GM21825 (cell line): Measurements from ENCODE around the gene C16orf89.
"Not testable (repeated sequence)": the region's sequence is repeated elsewhere in the genome, so short reads cannot be mapped to it uniquely, and the experiment has no call there.

Source experiments
- ATAC-seq: cut with Tn5 transposase; IDR thresholded peaks from one replicate; pipeline ENCODE4 v1.9.1; 2021; ENCODE audit warnings: mild to moderate bottlenecking, moderate library complexity; ENCODE audit not compliant: unreplicated experiment

C16orf89 gene

GRCh38 chr16:5062051-5062450 lies 3.7 kb downstream of the C16orf89 start:
- no peak for ATAC-seq

- no peak for ATAC-seq
Measured at GRCh38 chr16:5060073-5060641, 5.6 kb downstream of the C16orf89 start.

- ATAC-seq, result no peak
Measured at GRCh38 chr16:5059386-5060072, 6.2 kb downstream of the C16orf89 start.

GRCh38 chr16:5058476-5058875 lies 7.3 kb downstream of the C16orf89 start:
- ATAC-seq, result no peak

- peak; percentile 50 for ATAC-seq
Measured at GRCh38 chr16:5056352-5056751, 9.4 kb downstream of the C16orf89 start.

GRCh38 chr16:5054876-5055865 lies 10.6 kb downstream of the C16orf89 start:
- no peak for ATAC-seq

GRCh38 chr16:5046914-5047313 lies 18.8 kb downstream of the C16orf89 start:
- no peak for ATAC-seq

GRCh38 chr16:5045499-5046115 lies 20.1 kb downstream of the C16orf89 start:
- ATAC-seq, result no peak

- not testable (repeated sequence) for ATAC-seq
Measured at GRCh38 chr16:5044581-5044980, 21.2 kb downstream of the C16orf89 start.

- no peak for ATAC-seq
Measured at GRCh38 chr16:5044011-5044540, 21.7 kb downstream of the C16orf89 start.

GRCh38 chr16:5042574-5043171 lies 23.1 kb downstream of the C16orf89 start:
- no peak for ATAC-seq

GRCh38 chr16:5041600-5042133 lies 24.1 kb downstream of the C16orf89 start:
- peak; percentile 60 for ATAC-seq

GRCh38 chr16:5040451-5040850 lies 25.3 kb downstream of the C16orf89 start:
- ATAC-seq, result no peak

- ATAC-seq, result no peak
Measured at GRCh38 chr16:5036228-5037156, 29.3 kb downstream of the C16orf89 start.

- no peak for ATAC-seq
Measured at GRCh38 chr16:5035909-5036227, 29.9 kb downstream of the C16orf89 start.

- ATAC-seq, result no peak
Measured at GRCh38 chr16:5034167-5034523, 31.6 kb downstream of the C16orf89 start.

GRCh38 chr16:5033256-5034166 lies 32.2 kb downstream of the C16orf89 start, which contains the start of gene NAGPA:
TSS of gene NAGPA (minus strand) at chr16:5033935. CDS start at chr16:5033914, 21 bp downstream.
- peak; percentile 85 for ATAC-seq

GRCh38 chr16:5032748-5033167 lies 33.0 kb downstream of the C16orf89 start:
- no peak for ATAC-seq
